MV-4-11 (cell line): ENCODE results near the gene WDR55.
"Not testable (repeated sequence)": the region's sequence is repeated elsewhere in the genome, so short reads cannot be mapped to it uniquely, and the experiment has no call there.

Experiments used
- DNase-seq: peaks from one replicate; lab custom pipeline; 2025; lab: John Stamatoyannopoulos, UW

Gene WDR55

DNA sequence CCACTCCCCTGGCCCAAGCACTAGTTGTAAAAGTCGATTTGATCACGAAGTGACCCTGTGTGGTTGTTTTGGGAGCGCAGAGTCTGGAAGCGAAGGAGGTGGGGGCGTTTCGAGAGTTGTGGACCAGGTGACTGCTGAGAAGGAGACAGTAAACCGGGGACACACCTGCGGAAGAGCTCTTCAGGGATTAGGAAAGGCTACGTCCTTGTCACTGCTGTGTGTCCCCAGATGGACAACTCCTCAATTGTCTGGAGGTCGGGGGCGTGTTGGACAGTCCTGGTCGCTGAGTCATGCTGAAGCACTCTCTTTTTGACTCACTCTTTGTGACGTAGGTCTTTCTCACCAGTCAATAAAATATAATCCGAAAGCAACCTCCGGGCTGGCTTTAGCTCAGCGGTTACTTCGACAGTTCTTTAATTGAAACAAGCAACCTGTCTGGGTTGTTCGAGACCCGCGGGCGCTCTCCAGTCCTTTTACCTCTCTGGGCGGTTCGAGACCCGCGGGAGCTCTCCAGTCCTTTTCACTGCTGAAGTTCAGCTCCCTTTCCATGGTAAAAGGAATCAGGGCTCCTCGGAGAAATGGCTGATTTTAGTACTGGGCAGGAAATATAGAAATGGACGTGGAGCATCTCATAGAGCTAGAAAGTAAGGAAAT, 46.3 kb downstream of the WDR55 start:
- DNase-seq, result peak; percentile 99

DNA sequence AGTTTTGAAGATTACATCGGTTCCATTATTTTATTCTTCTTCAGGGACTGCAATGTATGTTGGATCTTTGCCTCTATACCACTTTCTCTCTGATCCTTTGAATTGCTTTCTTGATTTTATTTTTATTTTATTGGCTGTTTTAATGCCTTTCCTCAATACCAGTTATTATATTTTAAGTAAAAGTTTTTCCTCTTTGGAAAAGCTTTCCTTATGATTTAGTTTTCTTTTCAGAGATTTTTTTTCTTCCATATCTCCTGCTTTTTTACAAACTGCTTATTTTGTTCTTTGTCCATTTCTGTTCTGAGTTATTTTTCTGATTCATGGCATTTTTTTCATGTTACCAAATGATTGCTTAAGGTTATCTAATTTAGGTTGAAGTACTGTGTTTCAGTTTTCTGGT, 47.1 kb downstream of the WDR55 start:
- DNase-seq, result no peak

DNA sequence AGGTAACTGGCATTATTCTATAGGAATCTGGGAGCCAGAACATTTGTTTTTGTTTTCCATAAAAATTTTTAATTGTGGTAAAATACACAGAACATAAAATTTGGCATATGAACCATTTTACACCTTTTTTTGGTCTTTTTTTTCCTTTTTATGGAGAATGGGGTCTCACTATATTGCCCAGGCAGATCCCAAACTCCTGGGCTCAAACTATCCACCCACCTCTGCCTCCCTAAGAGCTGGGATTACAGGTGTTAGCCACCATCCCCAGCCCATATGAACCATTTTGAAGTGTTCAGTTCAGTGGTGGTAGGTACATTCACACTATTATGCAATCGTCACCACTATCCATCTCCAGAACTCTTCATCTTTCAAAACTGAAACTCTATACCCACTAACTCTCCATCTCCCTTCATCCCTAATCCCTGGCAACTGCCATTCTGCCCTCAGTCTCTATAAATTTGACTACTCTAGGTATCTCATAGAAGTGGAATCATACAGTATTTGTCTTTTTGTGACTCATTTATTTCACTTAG, 48.9 kb downstream of the WDR55 start:
- no peak for DNase-seq

DNA sequence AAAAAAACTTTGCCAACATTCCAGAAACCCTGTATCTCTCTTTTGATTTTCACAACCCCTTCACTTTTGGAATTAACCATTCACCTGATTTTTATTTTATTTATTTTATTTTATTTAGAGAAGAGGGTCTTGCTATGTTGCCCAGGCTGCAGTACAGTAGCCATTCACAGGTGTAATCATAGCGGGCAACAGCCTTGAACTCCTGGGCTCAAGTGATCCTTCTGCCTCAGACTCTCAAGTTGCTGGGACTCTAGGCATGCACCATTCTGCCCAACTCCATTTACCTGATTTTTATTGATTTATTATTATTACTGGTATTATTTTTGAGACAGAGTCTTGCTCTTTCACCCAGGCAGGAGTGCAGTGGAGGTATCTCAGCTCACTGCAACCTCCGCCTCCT, 51.5 kb downstream of the WDR55 start:
- DNase-seq, result not testable (repeated sequence)

DNA sequence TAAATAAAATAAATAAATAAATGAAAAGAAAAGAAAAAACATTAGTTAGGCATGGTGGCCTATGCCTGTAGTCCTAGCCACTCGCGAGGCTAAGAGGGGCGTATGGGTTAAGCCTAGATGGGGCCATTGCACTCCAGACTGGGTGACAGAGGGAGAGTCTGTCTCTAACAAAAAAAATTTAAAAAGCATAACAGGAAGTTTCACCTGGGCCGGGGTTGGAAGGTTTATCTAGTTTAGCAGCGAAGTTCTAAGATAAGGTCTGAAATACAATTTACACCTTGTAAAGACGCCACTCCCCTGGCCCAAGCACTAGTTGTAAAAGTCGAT, 53.5 kb downstream of the WDR55 start:
- no peak for DNase-seq

DNA sequence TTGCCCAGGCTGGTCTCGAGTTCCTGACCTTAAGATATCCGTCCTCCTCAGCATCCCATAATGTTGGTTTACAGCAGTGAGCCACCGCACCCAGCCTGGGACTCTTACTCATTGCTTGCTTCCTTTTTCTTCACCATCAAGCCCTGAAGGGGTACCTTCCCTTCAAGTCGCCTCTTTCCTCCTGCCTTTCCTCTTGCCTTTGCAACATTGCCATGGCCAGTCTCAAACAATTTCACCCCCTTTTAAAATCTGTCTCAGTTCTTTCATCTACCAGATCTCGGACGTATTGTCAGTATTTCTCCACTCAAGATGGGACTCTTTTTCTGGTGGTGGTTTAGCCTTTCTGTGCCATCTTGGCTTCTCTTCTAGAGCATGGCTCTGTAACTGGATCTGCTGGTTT, 56.0 kb downstream of the WDR55 start:
- peak; percentile 46 for DNase-seq

DNA sequence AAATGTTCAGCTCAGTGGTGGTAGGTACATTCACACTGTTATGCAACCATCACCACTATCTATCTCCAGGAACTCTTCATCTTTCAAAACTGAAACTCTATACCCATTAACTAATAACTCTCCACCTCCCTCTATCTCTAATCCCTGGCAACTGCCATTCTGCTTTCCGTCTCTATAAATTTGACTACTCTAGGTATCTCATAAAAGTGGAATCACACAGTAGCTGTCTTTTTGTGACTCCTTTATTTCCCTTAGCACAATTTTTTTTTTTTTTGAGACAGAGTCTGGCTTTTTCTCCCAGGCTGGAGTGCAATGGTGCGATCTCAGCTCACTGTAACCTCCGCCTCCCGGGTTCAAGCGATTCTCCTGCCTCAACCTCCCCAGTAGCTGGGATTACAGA, 56.7 kb downstream of the WDR55 start:
- DNase-seq, result not testable (repeated sequence)
